H1 (cell line): ENCODE measurements around the gene MCC. TPM values are rescaled to one million over a fixed set of nuclear protein-coding genes. Genes with fewer than 3 reads are reported as not detected.

Experiments
- CTCF ChIA-PET: fragments of 300-600 bp; sonication (Branson Sonifier 250); formaldehyde crosslinking; loops from one replicate; lab custom pipeline; 2021; ENCODE audit not compliant: partially characterized antibody; lab: Charles Lee
- POLR2A ChIA-PET: fragments of 300-600 bp; sonication (Branson Sonifier 250); formaldehyde crosslinking; loops from one replicate; lab custom pipeline; 2021; ENCODE audit warnings: inconsistent platforms; ENCODE audit not compliant: partially characterized antibody; lab: Charles Lee
- DNase-seq, 2 experiments: peaks; one replicate each; pipeline versions ENCODE4 v3.0.0 to v3.0.0-alpha.2; 2010 to 2022; ENCODE audit warnings: low spot score in 2 of 2, low read depth in 1 of 2, mixed read lengths in 1 of 2
- FAIRE-seq: peaks from 2 replicates; lab custom pipeline; 2011; peaks lifted over from hg19 to GRCh38; lab: Jason Lieb, UNC
- H2AFZ ChIP-seq: 2 replicates; pipeline ENCODE4 v1.8.1; 2012; ENCODE audit warnings: low read length, inconsistent platforms
- H2AK5ac ChIP-seq: 2 replicates; pipeline ENCODE4 v1.6.1; 2013; ENCODE audit warnings: low read depth, low read length
- H2BK120ac ChIP-seq: replicated peaks from 2 replicates; pipeline ENCODE3; 2013; ENCODE audit warnings: low read depth, low read length, inconsistent platforms
- H2BK12ac ChIP-seq: 2 replicates; pipeline ENCODE4 v1.6.1; 2013; ENCODE audit warnings: low read depth, low read length
- H2BK15ac ChIP-seq: 2 replicates; pipeline ENCODE4 v1.6.1; 2013; ENCODE audit warnings: low read length
- H2BK20ac ChIP-seq: 2 replicates; pipeline ENCODE4 v1.6.1; 2013; ENCODE audit warnings: low read length
- H2BK5ac ChIP-seq: 2 replicates; pipeline ENCODE4 v1.6.1; 2013; ENCODE audit warnings: low read depth, low read length
- H3K14ac ChIP-seq: 2 replicates; pipeline ENCODE4 v1.6.1; 2013; ENCODE audit warnings: inconsistent platforms; ENCODE audit not compliant: insufficient read length
- H3K18ac ChIP-seq: 2 replicates; pipeline ENCODE4 v1.6.1; 2013; ENCODE audit warnings: low read length; ENCODE audit errors: extremely low read depth
- H3K23ac ChIP-seq: 2 replicates; pipeline ENCODE4 v1.6.1; 2013; ENCODE audit warnings: inconsistent platforms; ENCODE audit not compliant: insufficient read length
- H3K23me2 ChIP-seq: 2 replicates; pipeline ENCODE4 v1.6.1; 2013; ENCODE audit warnings: low read depth, low read length
- H3K27ac ChIP-seq: 2 replicates; pipeline ENCODE4 v1.6.1; 2011; ENCODE audit warnings: low read depth, low read length, inconsistent platforms
- H3K27me3 ChIP-seq, 4 experiments: replicated peaks in 1 of 4; 1 replicate in 1 of 4; 2 replicates in 3 of 4; pipeline versions ENCODE4 v1.6.1 to v1.8.1; 2011 to 2013; ENCODE audit warnings: low read length in 3 of 4, mild to moderate bottlenecking in 3 of 4, inconsistent platforms in 2 of 4, mixed read lengths in 2 of 4, moderate library complexity in 1 of 4; ENCODE audit not compliant: control insufficient read depth in 3 of 4, insufficient read depth in 3 of 4; ENCODE audit errors: extremely low read depth in 1 of 4
- H3K36me3 ChIP-seq, 4 experiments: 2 replicates each; pipeline versions ENCODE4 v1.6.1 to v1.8.1; 2011 to 2013; ENCODE audit warnings: mild to moderate bottlenecking in 4 of 4, low read length in 3 of 4, moderate library complexity in 2 of 4, control low read depth in 1 of 4, inconsistent platforms in 1 of 4; ENCODE audit not compliant: insufficient read depth in 4 of 4, control insufficient read depth in 2 of 4
- H3K4ac ChIP-seq: replicated peaks from 2 replicates; pipeline ENCODE3; 2013; ENCODE audit warnings: low read length, low read depth, mixed read lengths, inconsistent platforms; ENCODE audit not compliant: insufficient read length
- H3K4me1 ChIP-seq, 4 experiments: replicated peaks in 1 of 4; 1 replicate in 1 of 4; 2 replicates in 3 of 4; pipeline versions ENCODE4 v1.6.1 to v1.8.1; 2011 to 2013; ENCODE audit warnings: low read length in 3 of 4, inconsistent platforms in 2 of 4, mixed read lengths in 1 of 4; ENCODE audit not compliant: insufficient read depth in 4 of 4, control insufficient read depth in 3 of 4
- H3K4me2 ChIP-seq, 2 experiments: 2 replicates each; pipeline versions ENCODE4 v1.6.1 to v1.8.1; 2011 to 2013; ENCODE audit warnings: low read depth in 2 of 2, low read length in 2 of 2, control low read depth in 1 of 2, inconsistent platforms in 1 of 2, mild to moderate bottlenecking in 1 of 2; ENCODE audit not compliant: insufficient read depth in 1 of 2
- H3K4me3 ChIP-seq, 4 experiments: fragments of 200-600, 300-600 bp in 1 of 4; sonication (generic), shearing (Covaris generic), sonication (Bioruptor Twin) in 1 of 4; 2 replicates each; pipeline versions ENCODE4 v1.5.1 to v1.8.1; 2011 to 2016; ENCODE audit warnings: low read length in 4 of 4, low read depth in 3 of 4, control low read depth in 2 of 4, inconsistent platforms in 2 of 4, mild to moderate bottlenecking in 2 of 4, mixed read lengths in 1 of 4, moderate library complexity in 1 of 4; ENCODE audit not compliant: insufficient read depth in 2 of 4; ENCODE audit errors: extremely low read depth in 1 of 4
- H3K56ac ChIP-seq: replicated peaks from 2 replicates; pipeline ENCODE3; 2013; ENCODE audit warnings: low read depth, mild to moderate bottlenecking, mixed read lengths, low read length, inconsistent platforms; ENCODE audit not compliant: insufficient read length
- H3K79me1 ChIP-seq: 2 replicates; pipeline ENCODE4 v1.6.1; 2013; ENCODE audit warnings: low read depth, low read length, control low read depth
- H3K79me2 ChIP-seq, 2 experiments: 2 replicates each; pipeline versions ENCODE4 v1.6.1 to v1.8.1; 2012 to 2013; ENCODE audit warnings: low read length in 2 of 2, mild to moderate bottlenecking in 2 of 2, inconsistent platforms in 1 of 2; ENCODE audit not compliant: insufficient read depth in 2 of 2, control insufficient read depth in 1 of 2
- H3K9ac ChIP-seq, 4 experiments: replicated peaks in 1 of 4; 1 replicate in 1 of 4; 2 replicates in 3 of 4; pipeline versions ENCODE4 v1.6.1 to v1.8.1; 2011 to 2013; ENCODE audit warnings: low read depth in 3 of 4, low read length in 3 of 4, control low read depth in 2 of 4, mild to moderate bottlenecking in 2 of 4, moderate library complexity in 2 of 4, inconsistent platforms in 1 of 4; ENCODE audit errors: extremely low read depth in 1 of 4
- H3K9me3 ChIP-seq, 2 experiments: 2 replicates each; pipeline versions ENCODE4 v1.6.1 to v1.8.1; 2012 to 2013; ENCODE audit warnings: mild to moderate bottlenecking in 2 of 2, moderate library complexity in 2 of 2, control low read depth in 1 of 2, inconsistent platforms in 1 of 2, low read depth in 1 of 2, low read length in 1 of 2, mixed read lengths in 1 of 2; ENCODE audit not compliant: insufficient read depth in 2 of 2
- H4K20me1 ChIP-seq, 2 experiments: replicated peaks in 1 of 2; 2 replicates each; pipeline versions ENCODE3 to v1.8.1; 2011 to 2013; ENCODE audit warnings: inconsistent platforms in 2 of 2, low read length in 2 of 2, mild to moderate bottlenecking in 1 of 2; ENCODE audit not compliant: insufficient read depth in 2 of 2, control insufficient read depth in 1 of 2
- H4K5ac ChIP-seq: 2 replicates; pipeline ENCODE4 v1.6.1; 2013; ENCODE audit warnings: low read length, low read depth, mixed read lengths, inconsistent platforms; ENCODE audit not compliant: insufficient read length
- H4K8ac ChIP-seq: 2 replicates; pipeline ENCODE4 v1.8.0; 2013; ENCODE audit warnings: mild to moderate bottlenecking, moderate library complexity, low read length, inconsistent platforms; ENCODE audit not compliant: insufficient read depth; ENCODE audit errors: extremely low read depth
- H4K91ac ChIP-seq: replicated peaks from 2 replicates; pipeline ENCODE3; 2013; ENCODE audit warnings: low read length, mixed read lengths, inconsistent platforms; ENCODE audit not compliant: insufficient read length
- BRCA1 ChIP-seq: IDR thresholded peaks from 2 replicates; pipeline ENCODE4 v1.6.1; 2012; ENCODE audit warnings: low read depth, low read length, improper control_type of control experiment
- EGR1 ChIP-seq: IDR thresholded peaks from 2 replicates; pipeline ENCODE4 v1.6.1; 2011; ENCODE audit warnings: low read depth, low read length, borderline replicate concordance
- POU5F1 ChIP-seq: IDR thresholded peaks from 2 replicates; pipeline ENCODE4 v1.6.1; 2011; ENCODE audit warnings: low read depth, mild to moderate bottlenecking, low read length, moderate library complexity
- RXRA ChIP-seq: IDR thresholded peaks from 2 replicates; pipeline ENCODE4 v1.6.1; 2011; ENCODE audit warnings: low read depth, mild to moderate bottlenecking, low read length, moderate library complexity; ENCODE audit not compliant: insufficient read depth
- SUZ12 ChIP-seq: fragments of 200-600 bp; sonication (generic); IDR thresholded peaks from 2 replicates; pipeline ENCODE4 v1.6.1; 2012; ENCODE audit warnings: mild to moderate bottlenecking, inconsistent platforms, low read length, moderate library complexity, mixed read lengths
- TAF1 ChIP-seq: IDR thresholded peaks from 2 replicates; pipeline ENCODE4 v1.6.1; 2011; ENCODE audit warnings: mild to moderate bottlenecking, low read depth, low read length
- ZNF274 ChIP-seq: IDR thresholded peaks from 2 replicates; pipeline ENCODE4 v1.7.0; 2012; ENCODE audit warnings: low read length, borderline replicate concordance; ENCODE audit errors: extremely low read depth
- WGBS, 2 experiments: shearing (Covaris generic) in 1 of 2; methylation state at CpG; one replicate each; pipeline versions ENCODE4 v1.1.6 to v1.1.7; 2013 to 2015; ENCODE audit warnings: low lambda C conversion rate in 2 of 2, mixed read lengths in 2 of 2, inconsistent platforms in 1 of 2, low coverage in 1 of 2, missing lambda C conversion rate in 1 of 2; ENCODE audit not compliant: insufficient replicate concordance in 2 of 2, insufficient coverage in 1 of 2, insufficient read length in 1 of 2; ENCODE audit errors: extremely low coverage in 1 of 2, missing lambda C conversion rate in 1 of 2; 5-methylcytosine and 5-hydroxymethylcytosine counted together
- polyA plus RNA-seq, 7 experiments: library from polyadenylated mRNA; depleted of rRNA in 3 of 7; stranded (reverse) in 5 of 7; unstranded in 2 of 7; fragments of >200 nt in 5 of 7; fragments of 200-250 nt in 2 of 7; gene quantifications; 1 replicate in 5 of 7; 2 replicates in 1 of 7; 4 replicates in 1 of 7; pipeline versions ENCODE4 v1.2.1 to v1.2.3, GENCODE V29; 2011 to 2013; ENCODE audit warnings: missing spikeins in 2 of 7, mixed read lengths in 2 of 7
- total RNA-seq: library from RNA; stranded (reverse); fragmentation: NEBNext Ultra II Directional; extraction: Animal tissue kit (Norgen Biotek cat#: 25700); gene quantifications from 2 replicates; pipeline ENCODE4 v1.2.1, GENCODE V29; 2021
- TF ChIP-seq, protein P1 (sequence below): IDR thresholded peaks from 2 replicates; pipeline ENCODE4 v1.6.1; 2012; ENCODE audit warnings: inconsistent platforms

Gene MCC
- total and polyA plus RNA-seq, 2 of the 8 experiments (the other 6 are each of a cell fraction or from before 2014, with no cell fraction given), result 2.6 to 18.3 TPM

DNA sequence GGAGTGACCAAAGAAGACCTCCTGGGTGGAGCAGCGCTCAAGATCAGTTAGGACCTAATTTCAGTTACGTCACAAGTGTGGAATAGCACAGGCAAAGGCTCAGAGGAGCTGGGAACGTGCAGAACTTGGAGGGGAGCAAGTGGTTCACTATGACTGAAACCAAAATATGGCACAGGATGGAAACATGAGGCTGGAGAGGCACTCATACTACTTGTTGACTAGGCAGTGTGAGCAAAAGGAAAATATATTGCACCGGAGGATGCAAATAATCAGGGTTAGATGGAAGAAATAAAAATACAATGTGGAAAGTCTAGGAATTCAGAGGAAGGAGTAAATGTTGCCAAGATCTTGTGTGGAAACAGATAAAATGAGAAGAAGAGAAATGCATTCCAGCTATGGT, 363.3 kb downstream of the MCC start:
- peak overlapping the region; percentile 60; the same call in 1 of the 2 replicates for H2BK12ac ChIP-seq
- no peaks in the 10 kb centered on the region for H3K36me3 ChIP-seq
- H3K23ac ChIP-seq, result no peak overlapping the region
- no peaks in the 10 kb centered on the region for H3K79me2 ChIP-seq
- no peak overlapping the region for H3K27ac ChIP-seq
- no peak overlapping the region for H4K5ac ChIP-seq
- WGBS, 2 experiments, result 97% methylated on average over 4 of the region's 4 CpGs; no CpG with 5 or more reads in 1 of the 2 experiments
- no peak overlapping the region for H3K14ac ChIP-seq
- H3K9ac ChIP-seq, result no peak overlapping the region
- no peak overlapping the region for H3K4me2 ChIP-seq
- no peak overlapping the region for H2BK20ac ChIP-seq
- H2BK15ac ChIP-seq, result no peak overlapping the region
- DNase-seq (no peak), FAIRE-seq (no peak)
- no peak overlapping the region for H2BK5ac ChIP-seq
- H3K9me3 ChIP-seq, result no peaks in the 10 kb centered on the region
- H4K20me1 ChIP-seq, result peaks cover 1 to 2% of the 10 kb centered on the region in 2 experiments
- H3K4me3 ChIP-seq, result no peak overlapping the region
- H2BK120ac ChIP-seq, result no peak overlapping the region
- TF ChIP-seq SUZ12 (no peak), POU5F1 (no peak), ZNF274 (no peak), EGR1 (no peak), BRCA1 (no peak), RXRA (no peak), TAF1 (no peak)
- TF ChIP-seq, protein P1, sequence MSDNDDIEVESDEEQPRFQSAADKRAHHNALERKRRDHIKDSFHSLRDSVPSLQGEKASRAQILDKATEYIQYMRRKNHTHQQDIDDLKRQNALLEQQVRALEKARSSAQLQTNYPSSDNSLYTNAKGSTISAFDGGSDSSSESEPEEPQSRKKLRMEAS, result no peak
- no peak overlapping the region for H4K91ac ChIP-seq
- no peak overlapping the region for H4K8ac ChIP-seq
- H2AFZ ChIP-seq, result no peak overlapping the region
- POLR2A ChIA-PET, result no interaction called here
- H2AK5ac ChIP-seq, result 0 out of 2 replicates have a peak overlapping the region, but pooled peaks have one; percentile 44
- no peak overlapping the region for H3K18ac ChIP-seq
- H3K27me3 ChIP-seq, result no peaks in the 10 kb centered on the region
- H3K4ac ChIP-seq, result no peak overlapping the region
- CTCF ChIA-PET, result interaction anchor here (0.7 to 3.6 kb wide), 13 partner anchors 9 to 323 kb away, joined by 3 to 21 read pairs (median 5); no protein-coding TSS in a partner anchor
- peaks cover 0 to 2% (median 0%) of the 10 kb centered on the region in 4 experiments; a peak in 1 of 7 replicates for H3K4me1 ChIP-seq
- H3K56ac ChIP-seq, result no peak overlapping the region
- H3K79me1 ChIP-seq, result no peaks in the 10 kb centered on the region
- H3K23me2 ChIP-seq, result no peaks in the 10 kb centered on the region; the same call in 1 of the 2 replicates
